NCI-H2081 treated with DMSO at 0.1 percent for 48 hours (cell line): Measurements from ENCODE around the gene MKX.

Experiments used
- DNase-seq: peaks from one replicate; lab custom pipeline; 2025; lab: John Stamatoyannopoulos, UW

The MKX gene

GRCh38 chr10:27745732-27746396 lies at the start of gene MKX:
Gene MKX, minus strand, starts transcription at chr10:27745819. Its CDS starts 2,404 bp downstream, at chr10:27743415.
- DNase-seq: no peak

GRCh38 chr10:27794157-27794556 lies 48.5 kb upstream of the MKX start:
- DNase-seq: no peak

GRCh38 chr10:27792216-27792615 lies 46.6 kb upstream of the MKX start:
- DNase-seq: no peak

- no peak for DNase-seq
These were observed 38.7 kb upstream of the MKX start for GRCh38 chr10:27784272-27784671.

- DNase-seq: no peak
These were observed 38.0 kb upstream of the MKX start for GRCh38 chr10:27783660-27784059.

GRCh38 chr10:27779462-27780015 lies 33.9 kb upstream of the MKX start:
- DNase-seq: no peak

GRCh38 chr10:27774831-27775230 lies 29.2 kb upstream of the MKX start:
- DNase-seq: no peak

GRCh38 chr10:27771231-27771630 lies 25.6 kb upstream of the MKX start:
- DNase-seq: no peak

GRCh38 chr10:27770181-27770580 lies 24.6 kb upstream of the MKX start:
- DNase-seq: no peak

GRCh38 chr10:27760867-27761266 lies 15.2 kb upstream of the MKX start:
- DNase-seq: no peak

- no peak for DNase-seq
These were observed 14.1 kb upstream of the MKX start for GRCh38 chr10:27759483-27760272.

- DNase-seq: no peak
These were observed 7.1 kb upstream of the MKX start for GRCh38 chr10:27752673-27753237.

GRCh38 chr10:27748601-27749000 lies 3.0 kb upstream of the MKX start:
- DNase-seq: no peak

- DNase-seq: no peak
These were observed 1.5 kb upstream of the MKX start for GRCh38 chr10:27747096-27747451.

- no peak for DNase-seq
These were observed 927 bp upstream of the MKX start for GRCh38 chr10:27746397-27747095.

- no peak for DNase-seq
These were observed 552 bp downstream of the MKX start for GRCh38 chr10:27744802-27745731.

GRCh38 chr10:27743877-27744801 lies 1.5 kb downstream of the MKX start:
- no peak for DNase-seq

- DNase-seq: no peak
These were observed 2.4 kb downstream of the MKX start for GRCh38 chr10:27743012-27743876.
